ES-I3 (cell line): ENCODE results near the gene PTGDS.

Source experiments
- H3K36me3 ChIP-seq: 2 replicates; pipeline ENCODE4 v1.6.1; 2013; ENCODE audit warnings: mild to moderate bottlenecking, low read length, control low read depth, moderate library complexity; ENCODE audit not compliant: insufficient read depth
- H3K4me1 ChIP-seq: 2 replicates; pipeline ENCODE4 v1.6.1; 2013; ENCODE audit warnings: mild to moderate bottlenecking, control low read depth, low read length; ENCODE audit not compliant: insufficient read depth
- H3K9ac ChIP-seq: 2 replicates; pipeline ENCODE4 v1.6.1; 2013; ENCODE audit warnings: low read depth, mild to moderate bottlenecking, low read length, moderate library complexity
- H3K9me3 ChIP-seq: 2 replicates; pipeline ENCODE4 v1.6.1; 2013; ENCODE audit warnings: mild to moderate bottlenecking, low read length, moderate library complexity; ENCODE audit not compliant: control insufficient read depth, insufficient read depth

PTGDS gene

DNA sequence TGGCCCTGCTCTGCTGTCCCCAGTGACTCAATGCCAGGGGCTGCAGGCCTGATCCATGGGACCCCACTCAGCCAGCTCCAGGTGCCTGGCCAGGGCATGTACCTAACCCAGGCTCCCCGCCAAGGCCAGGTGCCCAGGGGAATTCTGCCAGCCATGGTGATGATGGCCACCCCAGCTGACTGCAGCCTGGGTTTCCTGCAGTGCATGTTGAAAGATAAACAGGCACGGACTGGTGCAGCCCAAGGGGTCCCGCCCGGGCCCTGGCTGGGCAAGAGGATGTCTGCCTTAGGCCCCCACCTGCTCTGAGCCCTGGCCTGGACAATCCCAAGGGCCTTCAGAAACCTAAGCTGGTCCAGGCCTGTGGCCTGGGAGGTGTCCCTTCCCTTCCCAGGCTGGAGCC, 49.5 kb downstream of the PTGDS start:
- H3K36me3 ChIP-seq: no peaks in the 10 kb centered on the region
- H3K4me1 ChIP-seq: no peaks in the 10 kb centered on the region; the same call in 1 of the 2 replicates
- no peak overlapping the region for H3K9ac ChIP-seq
- H3K9me3 ChIP-seq: no peaks in the 10 kb centered on the region

DNA sequence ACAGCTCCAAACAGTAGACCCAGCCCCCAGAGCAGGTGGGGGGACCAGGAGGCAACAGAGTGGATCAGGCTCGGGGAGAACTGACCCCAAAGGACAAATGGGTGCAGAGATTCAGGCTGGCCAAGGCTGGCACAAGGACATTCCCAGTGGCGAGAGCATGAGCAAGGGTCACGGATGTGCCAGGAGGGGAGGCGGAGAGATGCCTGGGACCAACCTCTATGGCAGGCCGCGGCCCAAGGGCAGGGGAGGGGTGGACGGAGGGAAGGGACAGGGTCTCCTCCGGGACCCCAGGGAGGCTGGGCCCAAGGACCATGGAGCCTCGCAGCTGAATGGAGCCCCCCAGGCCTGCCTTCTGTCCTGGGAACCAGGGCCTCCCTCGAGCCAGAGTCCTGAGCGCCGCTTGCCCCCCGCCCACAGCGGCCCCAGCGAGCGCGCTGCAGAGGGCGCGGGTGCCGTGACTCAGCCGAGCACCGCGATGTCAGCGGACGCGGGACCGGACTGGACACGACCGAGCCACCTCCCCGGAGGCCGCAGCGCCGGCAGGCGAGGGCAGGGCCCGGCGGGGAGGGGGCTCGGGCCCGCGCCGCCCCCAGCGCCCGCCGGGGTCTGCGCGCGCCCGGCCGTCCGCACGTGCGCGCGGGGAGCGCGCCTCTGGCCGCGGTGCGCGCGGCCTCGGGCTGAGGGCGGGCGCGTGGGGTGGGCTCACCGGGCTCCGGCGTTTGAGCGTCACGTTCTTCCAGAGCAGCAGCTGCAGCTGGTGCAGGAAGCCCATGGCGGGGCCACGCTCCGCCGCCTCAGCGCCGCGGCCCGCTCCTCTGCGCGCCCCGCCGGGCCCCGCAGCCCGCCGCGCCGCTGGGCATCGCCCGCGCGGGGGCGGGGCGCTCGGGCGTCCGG, 50.3 kb downstream of the PTGDS start, which contains the start of gene ABCA2:
ABCA2 (minus strand) TSS at position 869 of the 894 bp plus-strand sequence; CDS start at position 772, 97 bp downstream.
- H3K9me3 ChIP-seq: no peaks in the 10 kb centered on the region
- H3K4me1 ChIP-seq: no peaks in the 10 kb centered on the region; the same call in 1 of the 2 replicates
- peak within 1 kb of the TSS; percentile 61 for H3K9ac ChIP-seq
- no peaks in the 10 kb centered on the region for H3K36me3 ChIP-seq

DNA sequence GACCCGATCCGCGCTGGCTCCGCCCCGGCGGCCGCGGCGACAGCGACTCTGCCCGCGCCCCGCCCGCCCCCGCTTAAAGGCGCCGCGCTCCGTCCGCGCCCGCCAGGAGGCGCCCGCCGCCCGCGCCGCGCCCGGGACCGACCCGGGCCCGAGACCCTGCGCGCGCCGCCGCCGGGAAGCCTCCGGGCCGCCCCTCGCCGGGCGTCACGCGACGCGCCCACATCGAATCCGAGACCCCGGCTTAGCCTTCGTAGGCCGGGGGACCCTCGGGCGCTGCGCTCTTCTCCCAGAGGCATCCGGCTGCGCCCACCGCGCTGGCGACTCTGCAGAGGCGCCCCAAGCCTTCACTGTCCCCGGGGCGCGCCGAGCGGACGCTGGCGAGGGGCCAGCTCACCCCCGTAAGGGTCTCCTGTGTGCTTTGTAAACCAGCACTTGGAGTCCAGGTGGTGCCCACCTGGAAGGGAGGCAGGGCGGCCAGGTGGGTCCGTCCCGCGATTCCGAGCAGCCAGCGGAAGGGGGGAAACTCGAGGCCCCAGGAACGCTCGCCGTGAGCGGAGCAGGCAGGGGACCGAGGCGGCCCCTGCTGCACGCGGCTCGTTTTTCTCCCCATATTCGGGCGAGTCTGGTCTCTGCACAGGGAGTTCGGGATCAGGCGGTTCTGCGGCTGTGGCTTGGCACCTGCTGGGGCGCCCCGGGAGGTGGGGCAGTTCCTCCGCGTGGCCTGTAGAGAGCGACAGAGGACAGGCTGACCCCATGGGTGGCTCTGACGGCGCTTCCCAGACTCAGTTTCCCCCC, 51.2 kb downstream of the PTGDS start:
- H3K9me3 ChIP-seq: no peaks in the 10 kb centered on the region
- peak overlapping the region; percentile 61 for H3K9ac ChIP-seq
- H3K36me3 ChIP-seq: no peaks in the 10 kb centered on the region
- H3K4me1 ChIP-seq: no peaks in the 10 kb centered on the region; the same call in 1 of the 2 replicates

DNA sequence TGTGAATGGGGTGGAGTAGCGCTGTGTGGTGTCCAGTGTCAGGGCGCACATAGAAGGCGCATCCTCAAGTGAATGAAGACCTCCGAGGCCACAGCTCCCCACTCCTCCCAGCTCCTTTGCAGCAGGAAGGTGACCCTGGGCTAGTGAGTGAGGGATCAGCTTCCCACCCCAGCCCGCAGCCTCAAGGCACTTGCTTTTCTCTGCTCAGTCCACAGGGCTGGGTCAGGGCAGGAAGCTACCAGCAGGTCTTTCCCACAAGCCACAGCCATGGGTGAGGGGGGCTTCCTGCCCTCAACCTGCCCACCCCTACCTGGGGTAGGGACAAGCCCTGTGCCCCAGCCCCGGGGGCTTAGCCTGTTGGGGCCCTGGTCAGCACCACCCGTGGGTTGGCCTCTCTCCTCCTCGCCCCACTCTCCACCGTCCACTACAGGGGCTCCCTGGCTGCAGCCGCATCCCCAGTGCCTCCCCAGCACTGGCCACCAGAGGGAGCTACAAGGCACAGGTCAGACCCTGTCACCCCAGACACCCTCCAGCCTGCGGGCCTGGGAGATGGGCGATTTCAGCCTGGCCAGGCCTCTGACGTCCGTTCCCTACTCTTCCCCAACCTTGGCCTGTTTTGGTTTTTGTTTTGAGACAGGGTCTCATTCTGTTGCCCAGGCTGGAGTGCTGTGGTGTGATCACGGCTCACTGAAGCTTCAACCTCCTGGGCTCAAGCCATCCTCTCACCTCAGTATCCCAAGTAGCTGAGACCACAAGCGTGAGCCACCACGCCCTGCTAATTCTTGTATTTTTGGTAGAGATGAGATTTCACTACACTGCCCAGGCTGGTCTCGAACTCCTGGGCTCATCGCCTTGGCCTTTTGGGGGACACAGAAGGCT, 52.0 kb downstream of the PTGDS start:
- H3K4me1 ChIP-seq: no peaks in the 10 kb centered on the region; the same call in 1 of the 2 replicates
- no peaks in the 10 kb centered on the region for H3K36me3 ChIP-seq
- peak overlapping the region; percentile 61; the same call in 1 of the 2 replicates for H3K9ac ChIP-seq
- no peaks in the 10 kb centered on the region for H3K9me3 ChIP-seq

DNA sequence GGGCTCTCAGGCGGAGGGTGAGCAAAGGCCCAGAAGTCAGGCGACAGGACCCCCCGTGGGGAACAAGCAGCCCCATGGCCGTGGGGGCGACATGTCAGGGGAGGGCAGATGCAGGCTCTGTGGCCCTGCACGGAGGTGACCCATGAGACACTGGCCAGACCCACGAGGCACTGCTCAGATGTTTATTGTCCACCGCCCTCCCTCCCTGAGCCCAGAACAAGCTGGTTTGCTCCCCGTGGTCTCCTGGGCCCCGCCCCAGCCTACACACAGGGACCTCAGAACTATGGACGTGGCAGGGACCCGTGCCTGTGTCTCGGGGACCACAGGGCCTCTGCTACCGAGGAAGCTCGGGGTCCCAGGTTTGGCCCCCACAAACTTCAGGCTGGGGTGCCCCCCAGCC, 52.7 kb downstream of the PTGDS start:
- Histone ChIP-seq H3K4me1 (no peaks in the 10 kb centered on the region; the same call in 1 of the 2 replicates), H3K36me3 (no peaks in the 10 kb centered on the region), H3K9me3 (no peaks in the 10 kb centered on the region), H3K9ac (no peak overlapping the region)

DNA sequence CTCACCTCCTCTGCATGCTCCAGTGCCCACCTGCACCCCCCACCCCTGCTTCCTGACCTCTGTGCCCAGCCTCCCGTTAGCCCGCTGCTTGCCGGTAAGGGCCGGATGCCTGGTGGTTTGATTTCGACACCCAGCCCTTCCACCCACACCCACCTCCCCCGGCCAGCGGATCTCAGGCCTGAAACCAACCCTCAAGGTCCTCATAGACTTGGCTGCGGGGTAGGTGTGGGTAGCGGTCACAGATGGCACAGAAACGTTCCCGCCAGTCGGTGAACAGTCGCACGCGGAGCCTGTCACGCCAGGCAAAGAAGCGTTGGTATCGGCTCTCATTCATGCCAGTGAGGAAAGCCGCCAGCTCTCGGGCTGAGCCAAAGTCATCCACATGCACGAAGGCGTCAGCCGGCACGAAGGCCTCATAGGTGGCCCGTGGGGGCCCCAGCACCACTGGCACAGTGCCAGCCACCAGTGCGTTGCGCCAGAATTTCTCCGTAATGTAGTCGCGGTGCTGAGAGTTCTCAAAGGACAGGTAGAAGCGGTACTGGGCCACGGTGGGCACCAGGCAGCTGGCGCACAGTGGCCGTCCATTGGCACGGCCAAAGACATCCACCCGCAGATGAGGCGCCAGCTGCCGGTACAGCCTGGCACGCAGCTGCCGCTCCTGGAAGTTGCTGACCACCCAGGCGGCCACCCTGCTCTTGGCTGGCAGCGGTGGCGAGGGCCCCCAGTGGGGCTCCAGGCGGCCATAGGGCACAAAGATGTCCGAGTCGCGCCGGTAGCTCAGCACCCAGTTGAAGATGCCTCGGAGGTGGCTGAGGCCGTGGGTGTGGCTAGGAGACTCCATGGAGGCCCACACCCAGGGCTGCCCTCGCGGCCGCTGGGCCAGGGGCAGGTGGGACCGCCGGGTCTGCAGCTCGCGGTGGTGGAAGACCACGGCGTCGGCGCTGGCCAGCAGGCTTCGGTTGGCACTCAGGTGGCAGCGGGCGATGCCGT, 53.5 kb downstream of the PTGDS start:
- Histone ChIP-seq H3K9me3 (no peaks in the 10 kb centered on the region), H3K36me3 (no peaks in the 10 kb centered on the region), H3K4me1 (no peaks in the 10 kb centered on the region; the same call in 1 of the 2 replicates), H3K9ac (no peak overlapping the region)
